K562 (cell line): Measurements from ENCODE around the gene PIGH. TPM values are rescaled to one million over a fixed set of nuclear protein-coding genes. Genes with fewer than 3 reads are reported as not detected.

Source experiments
- ATAC-seq: fragments of 200-7000 bp; cut with Tn5 transposase; 3 replicates; pipeline ENCODE4 v1.9.1; 2020; ENCODE audit warnings: moderate library complexity
- BruUV-seq: library from RNA; stranded (reverse); fragments of 400-500 nt; replicated peaks from 2 replicates; lab custom pipeline; 2021; lab: Mats Ljungman, UMichigan
- CTCF ChIA-PET: fragments of 300-600 bp; formaldehyde crosslinking; extraction: SDS; loops from one replicate; lab custom pipeline; 2021; ENCODE audit warnings: low intra/inter-chr PET ratio; lab: Yijun Ruan, JAX
- POLR2A ChIA-PET: fragments of 300-600, 350-650 bp; sonication (Branson Sonifier 250); formaldehyde crosslinking; extraction: SDS; loops from one replicate; lab custom pipeline; 2021; ENCODE audit warnings: antibody characterized with exemption, inconsistent platforms; lab: Yijun Ruan, JAX
- DNase-seq, 4 experiments: peaks; one replicate each; pipeline versions ENCODE4 v3.0.0 to v3.0.0-alpha.2; 2011 to 2018; ENCODE audit warnings: low spot score in 3 of 4, mixed read lengths in 3 of 4; ENCODE audit errors: extremely low read depth in 1 of 4
- FAIRE-seq: peaks from 2 replicates; lab custom pipeline; 2011; peaks lifted over from hg19 to GRCh38; lab: Jason Lieb, UNC
- H2AFZ ChIP-seq: 2 replicates; pipeline ENCODE4 v1.6.0; 2011; ENCODE audit warnings: low read depth, low read length, control low read depth, inconsistent platforms
- H3K27ac ChIP-seq: fragments of 200-600 bp; 3 replicates; pipeline ENCODE4 v1.8.0; 2011; ENCODE audit warnings: low read depth, mild to moderate bottlenecking, control low read depth, inconsistent platforms, low read length, moderate library complexity, mixed read lengths; ENCODE audit errors: extremely low read depth
- H3K27me3 ChIP-seq, 2 experiments: fragments of 300-600 bp in 1 of 2; 2 replicates in 1 of 2; 3 replicates in 1 of 2; pipeline versions ENCODE4 v1.6.0 to v1.8.0; 2011; ENCODE audit warnings: inconsistent platforms in 2 of 2, low read length in 2 of 2, mild to moderate bottlenecking in 1 of 2, mixed read lengths in 1 of 2, moderate library complexity in 1 of 2; ENCODE audit not compliant: control insufficient read depth in 2 of 2, insufficient read depth in 2 of 2
- H3K36me3 ChIP-seq: fragments of 300-600 bp; 3 replicates; pipeline ENCODE4 v1.8.0; 2011; ENCODE audit warnings: mild to moderate bottlenecking, low read length, inconsistent platforms; ENCODE audit not compliant: control insufficient read depth, insufficient read depth
- H3K4me1 ChIP-seq, 2 experiments: fragments of 200-600 bp in 1 of 2; replicated peaks in 1 of 2; 2 replicates in 1 of 2; 3 replicates in 1 of 2; pipeline versions ENCODE4 v1.5.1 to v1.8.0; 2011; ENCODE audit warnings: inconsistent platforms in 2 of 2, low read length in 2 of 2, mild to moderate bottlenecking in 1 of 2, mixed read lengths in 1 of 2, moderate library complexity in 1 of 2; ENCODE audit not compliant: control insufficient read depth in 2 of 2, insufficient read depth in 2 of 2
- H3K4me2 ChIP-seq: 2 replicates; pipeline ENCODE4 v1.6.1; 2011; ENCODE audit warnings: low read length, control low read depth, inconsistent platforms, mixed read lengths; ENCODE audit not compliant: insufficient read depth
- H3K4me3 ChIP-seq: fragments of 200-600 bp; sonication (generic), shearing (Covaris generic); 2 replicates; pipeline ENCODE4 v1.5.1; 2016; ENCODE audit warnings: control low read depth, inconsistent platforms
- H3K79me2 ChIP-seq: fragments of 200-600 bp; 3 replicates; pipeline ENCODE4 v1.8.0; 2011; ENCODE audit warnings: low read length, inconsistent platforms; ENCODE audit not compliant: control insufficient read depth, insufficient read depth
- H3K9ac ChIP-seq, 2 experiments: 2 replicates each; pipeline versions ENCODE4 v1.6.0 to v1.6.1; 2011; ENCODE audit warnings: low read depth in 2 of 2, low read length in 2 of 2, control low read depth in 1 of 2, inconsistent platforms in 1 of 2, mild to moderate bottlenecking in 1 of 2, mixed read lengths in 1 of 2; ENCODE audit not compliant: insufficient read depth in 1 of 2
- H3K9me1 ChIP-seq: one replicate; pipeline ENCODE4 v1.6.0; 2011; ENCODE audit warnings: inconsistent platforms, mild to moderate bottlenecking, low read length, moderate library complexity; ENCODE audit not compliant: control insufficient read depth, insufficient read depth
- H3K9me3 ChIP-seq: replicated peaks from 2 replicates; pipeline ENCODE4 v1.5.1; 2011; ENCODE audit warnings: low read depth, low read length, inconsistent platforms; ENCODE audit not compliant: control insufficient read depth, insufficient read depth
- H4K20me1 ChIP-seq: replicated peaks from 2 replicates; pipeline ENCODE4 v1.6.1; 2011; ENCODE audit warnings: low read length, inconsistent platforms, mixed read lengths; ENCODE audit not compliant: control insufficient read depth, insufficient read depth
- ATF3 ChIP-seq, 2 experiments: fragments of 450-650 bp in 1 of 2; sonication (generic) in 1 of 2; formaldehyde crosslinking in 1 of 2; IDR thresholded peaks in 1 of 2; conservative IDR thresholded peaks in 1 of 2; 2 replicates each; pipeline versions ENCODE4 v1.6.1 to v1.8.1; 2016 to 2023; ENCODE audit warnings: mild to moderate bottlenecking in 2 of 2, moderate library complexity in 2 of 2, inconsistent platforms in 1 of 2, missing genetic modification reagents in 1 of 2
- GABPB1 ChIP-seq: sonication (generic); formaldehyde crosslinking; IDR thresholded peaks from 2 replicates; pipeline ENCODE4 v1.8.0; 2022; ENCODE audit warnings: mild to moderate bottlenecking, missing genetic modification reagents
- YBX1 ChIP-seq: fragments of 450-650 bp; IDR thresholded peaks from 2 replicates; pipeline ENCODE4 v1.7.1; 2016; ENCODE audit warnings: mild to moderate bottlenecking
- ZNF140 ChIP-seq: fragments of 250-450 bp; sonication (Bioruptor Pico); IDR thresholded peaks from 2 replicates; pipeline ENCODE4 v1.8.0; 2021; ENCODE audit warnings: moderate library complexity, mild to moderate bottlenecking, inconsistent platforms
- ZNF444 ChIP-seq: fragments of 250-450 bp; sonication (Bioruptor Pico); IDR thresholded peaks from 2 replicates; pipeline ENCODE4 v1.4.0; 2020; ENCODE audit warnings: mild to moderate bottlenecking, moderate library complexity
- WGBS: fragments of 100-300 bp; shearing (Covaris generic); methylation state at CpG from one replicate; pipeline ENCODE4 v1.1.6; 2016; ENCODE audit warnings: low coverage, mixed read lengths; ENCODE audit not compliant: insufficient coverage; ENCODE audit errors: missing lambda C conversion rate; 5-methylcytosine and 5-hydroxymethylcytosine counted together
- in situ Hi-C: fragments of 300-500 bp; cut with MboI; formaldehyde crosslinking; loops from 4 replicates; pipeline ENCODE4 v1.15.0; 2018; ENCODE audit warnings: inconsistent platforms, mixed read lengths
- intact Hi-C: fragments of 100-400 bp; cut with micrococcal nuclease; formaldehyde crosslinking; loops from 2 replicates; pipeline ENCODE4 v1.14.2; 2022
- polyA plus RNA-seq, 8 experiments: library from polyadenylated mRNA; depleted of rRNA in 4 of 8; stranded (reverse) in 5 of 8; unstranded in 3 of 8; fragments of >200 nt; fragmentation: Nextera tagmentation in 2 of 8; fragmentation: Illumina TruSeq in 1 of 8; extraction: Ambion mirVana in 2 of 8; extraction: Trizol in 1 of 8; gene quantifications; 2 replicates each; pipeline versions ENCODE4 v1.2.1 to v1.2.3, GENCODE V29; 2011 to 2014; ENCODE audit warnings: inconsistent platforms in 1 of 8, missing spikeins in 1 of 8
- total RNA-seq, 7 experiments: library from RNA; depleted of rRNA in 6 of 7; stranded (reverse); fragments of >200 nt in 6 of 7; fragmentation: Illumina TruSeq in 2 of 7; extraction: Trizol in 2 of 7; gene quantifications; 2 replicates each; pipeline versions ENCODE4 v1.2.1 to v1.2.3, GENCODE V29; 2011 to 2021; ENCODE audit warnings: low replicate concordance in 1 of 7
- TF ChIP-seq, protein P1 (sequence below): fragments of 450-650 bp; IDR thresholded peaks from 2 replicates; pipeline ENCODE4 v1.6.1; 2017; ENCODE audit warnings: antibody characterized with exemption, mild to moderate bottlenecking

PIGH gene
- total and polyA plus RNA-seq, 9 of the 15 experiments (the other 6 are each of a cell fraction or from before 2014, with no cell fraction given): 21.1 to 53.4 (median 24.7) TPM

GRCh38 chr14:67610491-67610890 lies 10.4 kb upstream of the PIGH start:
- no peak overlapping the region for H3K4me2 ChIP-seq
- BruUV-seq: no TSS peak
- H3K9me1 ChIP-seq: no peaks in the 10 kb centered on the region
- no peaks in the 10 kb centered on the region; a peak in 1 of 5 replicates for H3K4me1 ChIP-seq
- ChIA-PET POLR2A (interaction anchor here (0.5 to 1.5 kb wide), 4 partner anchors 11 to 39 kb away, joined by 3 to 8 read pairs (median 4); partner anchors contain the start of gene PIGH), CTCF (no interaction called here)
- WGBS: no CpG with 5 or more reads among the region's 1 CpG
- no peak for DNase-seq
- no peak; the same call in 2 of the 3 replicates for ATAC-seq
- no peak overlapping the region for H3K27ac ChIP-seq
- no peak overlapping the region for H3K9ac ChIP-seq
- 0 out of 2 replicates have a peak, but pooled peaks have one; percentile 27 for TF ChIP-seq ATF3 (IDR thresholded peaks at IDR 0.05)
- TF ChIP-seq ATF3 (CRISPR knock-in tag; conservative IDR thresholded peaks at IDR 0.05): no peak
- TF ChIP-seq YBX1: no peak
- no peaks in the 10 kb centered on the region for H3K79me2 ChIP-seq
- no peaks in the 10 kb centered on the region for H3K27me3 ChIP-seq
- in situ Hi-C loops (no loop called here), intact Hi-C loops (no loop called here)
- no peak overlapping the region for H3K4me3 ChIP-seq
- FAIRE-seq: no peak
- no peak overlapping the region for H2AFZ ChIP-seq
- no peaks in the 10 kb centered on the region for H3K36me3 ChIP-seq
- H4K20me1 ChIP-seq: no peaks in the 10 kb centered on the region
- no peaks in the 10 kb centered on the region for H3K9me3 ChIP-seq

GRCh38 chr14:67609642-67610310 lies 9.7 kb upstream of the PIGH start:
- Histone ChIP-seq H3K79me2 (no peaks in the 10 kb centered on the region), H3K4me3 (no peak overlapping the region), H3K9ac (no peak overlapping the region), H3K9me3 (no peaks in the 10 kb centered on the region), H2AFZ (peak overlapping the region; percentile 58; the same call in 1 of the 2 replicates), H3K36me3 (no peaks in the 10 kb centered on the region), H4K20me1 (no peaks in the 10 kb centered on the region), H3K4me1 (no peaks in the 10 kb centered on the region; a peak in 1 of 5 replicates), H3K4me2 (no peak overlapping the region), H3K27me3 (no peaks in the 10 kb centered on the region), H3K9me1 (no peaks in the 10 kb centered on the region), H3K27ac (no peak overlapping the region)
- no peak for DNase-seq
- ATAC-seq: no peak
- no peak for FAIRE-seq
- in situ Hi-C loops (no loop called here), intact Hi-C loops (no loop called here)
- ChIA-PET POLR2A (interaction anchor here (0.6 to 1.5 kb wide), 4 partner anchors 10 to 153 kb away, joined by 3 to 8 read pairs (median 4); partner anchors contain the start of gene PIGH), CTCF (no interaction called here)
- BruUV-seq: no TSS peak
- 62% methylated on average over 9 of the region's 10 CpGs for WGBS
- TF ChIP-seq ZNF444 (CRISPR knock-in tag): no peak
- TF ChIP-seq, protein P1, sequence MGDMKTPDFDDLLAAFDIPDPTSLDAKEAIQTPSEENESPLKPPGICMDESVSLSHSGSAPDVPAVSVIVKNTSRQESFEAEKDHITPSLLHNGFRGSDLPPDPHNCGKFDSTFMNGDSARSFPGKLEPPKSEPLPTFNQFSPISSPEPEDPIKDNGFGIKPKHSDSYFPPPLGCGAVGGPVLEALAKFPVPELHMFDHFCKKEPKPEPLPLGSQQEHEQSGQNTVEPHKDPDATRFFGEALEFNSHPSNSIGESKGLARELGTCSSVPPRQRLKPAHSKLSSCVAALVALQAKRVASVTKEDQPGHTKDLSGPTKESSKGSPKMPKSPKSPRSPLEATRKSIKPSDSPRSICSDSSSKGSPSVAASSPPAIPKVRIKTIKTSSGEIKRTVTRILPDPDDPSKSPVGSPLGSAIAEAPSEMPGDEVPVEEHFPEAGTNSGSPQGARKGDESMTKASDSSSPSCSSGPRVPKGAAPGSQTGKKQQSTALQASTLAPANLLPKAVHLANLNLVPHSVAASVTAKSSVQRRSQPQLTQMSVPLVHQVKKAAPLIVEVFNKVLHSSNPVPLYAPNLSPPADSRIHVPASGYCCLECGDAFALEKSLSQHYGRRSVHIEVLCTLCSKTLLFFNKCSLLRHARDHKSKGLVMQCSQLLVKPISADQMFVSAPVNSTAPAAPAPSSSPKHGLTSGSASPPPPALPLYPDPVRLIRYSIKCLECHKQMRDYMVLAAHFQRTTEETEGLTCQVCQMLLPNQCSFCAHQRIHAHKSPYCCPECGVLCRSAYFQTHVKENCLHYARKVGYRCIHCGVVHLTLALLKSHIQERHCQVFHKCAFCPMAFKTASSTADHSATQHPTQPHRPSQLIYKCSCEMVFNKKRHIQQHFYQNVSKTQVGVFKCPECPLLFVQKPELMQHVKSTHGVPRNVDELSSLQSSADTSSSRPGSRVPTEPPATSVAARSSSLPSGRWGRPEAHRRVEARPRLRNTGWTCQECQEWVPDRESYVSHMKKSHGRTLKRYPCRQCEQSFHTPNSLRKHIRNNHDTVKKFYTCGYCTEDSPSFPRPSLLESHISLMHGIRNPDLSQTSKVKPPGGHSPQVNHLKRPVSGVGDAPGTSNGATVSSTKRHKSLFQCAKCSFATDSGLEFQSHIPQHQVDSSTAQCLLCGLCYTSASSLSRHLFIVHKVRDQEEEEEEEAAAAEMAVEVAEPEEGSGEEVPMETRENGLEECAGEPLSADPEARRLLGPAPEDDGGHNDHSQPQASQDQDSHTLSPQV: peak; percentile 54; the same call in 1 of the 2 replicates
- no peak for TF ChIP-seq ZNF140 (CRISPR knock-in tag)
- TF ChIP-seq GABPB1 (CRISPR knock-in tag): no peak
